ENCODE results near the gene CXorf51A.
"Not testable (repeated sequence)": the region's sequence is repeated elsewhere in the genome, so short reads cannot be mapped to it uniquely, and the experiment has no call there.

The CXorf51A gene

DNA sequence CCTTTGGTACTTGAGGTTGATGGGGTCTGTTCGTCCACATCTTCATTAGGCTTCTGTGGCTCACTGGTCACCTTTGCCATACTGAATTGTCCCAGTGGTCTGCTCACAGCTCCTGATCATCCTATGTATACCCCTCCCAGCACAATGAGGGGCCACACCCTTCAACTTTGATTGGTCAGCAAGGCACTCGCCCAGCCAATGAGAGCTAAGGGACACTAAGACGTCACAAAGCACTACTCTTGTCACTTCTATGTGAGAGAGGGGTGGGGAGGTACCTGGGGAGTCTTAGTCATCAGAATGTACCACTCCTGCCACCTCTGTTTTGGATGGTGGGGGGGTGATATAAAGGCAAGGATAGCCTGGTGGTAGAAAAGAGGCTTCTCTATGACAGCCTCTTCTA lies at the start of gene CXorf51A:
CXorf51A (minus strand) TSS at position 101 of the 400 bp plus-strand sequence; CDS start at position 80, 21 bp downstream.
- not testable (repeated sequence) for DNase-seq

DNA sequence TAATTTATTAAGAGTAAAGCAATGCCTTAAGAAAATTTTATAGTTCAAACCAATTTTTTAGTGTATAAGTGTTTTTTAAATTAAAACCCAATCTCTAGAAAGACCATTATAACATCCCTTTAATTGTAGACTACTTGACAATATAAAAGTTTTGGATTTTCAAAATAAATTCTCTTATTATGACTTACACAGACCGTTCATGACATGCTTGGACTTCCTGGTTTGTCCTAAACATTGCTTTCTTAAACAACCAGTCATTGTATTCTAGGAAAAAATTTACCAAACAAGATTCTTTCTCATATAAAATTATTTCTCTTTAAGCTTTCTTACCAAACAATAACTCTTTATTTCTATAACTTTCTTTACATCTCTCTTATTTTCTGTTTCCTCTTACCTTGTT lies 49.0 kb upstream of the CXorf51A start:
- no peak for DNase-seq

GRCh38 chrX:146854281-146854680 lies 39.7 kb upstream of the CXorf51A start:
- DNase-seq: no peak

DNA sequence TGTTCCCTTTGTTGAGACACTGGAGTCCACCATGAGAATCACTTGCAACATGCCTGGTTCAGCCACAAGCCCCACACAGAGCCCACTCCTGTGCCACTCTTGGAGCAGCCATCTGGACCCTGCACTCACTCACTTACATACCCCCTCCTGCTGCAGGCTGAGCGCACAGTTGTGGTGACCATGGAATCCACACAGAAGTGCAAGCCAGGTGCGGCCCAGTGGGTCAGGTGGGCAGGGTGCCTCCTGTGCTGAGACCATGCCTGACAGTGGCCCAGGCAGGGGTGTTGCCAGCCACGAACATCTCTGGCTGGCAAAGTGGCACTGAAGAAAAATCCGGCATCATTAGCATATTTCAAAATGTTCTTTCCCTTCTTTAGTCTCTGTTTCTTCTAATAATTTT lies 17.4 kb upstream of the CXorf51A start:
- no peak for DNase-seq

DNA sequence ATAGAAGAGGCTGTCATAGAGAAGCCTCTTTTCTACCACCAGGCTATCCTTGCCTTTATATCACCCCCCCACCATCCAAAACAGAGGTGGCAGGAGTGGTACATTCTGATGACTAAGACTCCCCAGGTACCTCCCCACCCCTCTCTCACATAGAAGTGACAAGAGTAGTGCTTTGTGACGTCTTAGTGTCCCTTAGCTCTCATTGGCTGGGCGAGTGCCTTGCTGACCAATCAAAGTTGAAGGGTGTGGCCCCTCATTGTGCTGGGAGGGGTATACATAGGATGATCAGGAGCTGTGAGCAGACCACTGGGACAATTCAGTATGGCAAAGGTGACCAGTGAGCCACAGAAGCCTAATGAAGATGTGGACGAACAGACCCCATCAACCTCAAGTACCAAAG lies 5.1 kb downstream of the CXorf51A start, which contains the start of gene CXorf51B:
CXorf51B (plus strand) TSS at position 301 of the 400 bp plus-strand sequence; CDS start at position 322, 21 bp downstream.
- not testable (repeated sequence) for DNase-seq

Data from inflammatory macrophage treated with lipopolysaccharide for 1 hour (primary cell).